ELR (cell line): ENCODE data around the gene KRTAP10-2.

Experiments used
- DNase-seq: peaks from one replicate; pipeline ENCODE4 v3.0.0-alpha.2; 2015; ENCODE audit warnings: low read depth

The KRTAP10-2 gene

GRCh38 chr21:44539991-44540666, 11.2 kb downstream of the KRTAP10-2 start, which contains the start of gene KRTAP10-1:
TSS of gene KRTAP10-1 (minus strand) at chr21:44540195. CDS start at chr21:44540150, 45 bp downstream.
- DNase-seq = no peak

GRCh38 chr21:44539046-44539445, 12.3 kb downstream of the KRTAP10-2 start:
- no peak for DNase-seq

- DNase-seq = no peak
Measured at GRCh38 chr21:44537930-44538911, 13.1 kb downstream of the KRTAP10-2 start.

GRCh38 chr21:44535963-44536362, 15.3 kb downstream of the KRTAP10-2 start:
- DNase-seq = no peak

GRCh38 chr21:44534688-44535087, 16.6 kb downstream of the KRTAP10-2 start:
- DNase-seq = no peak

- no peak for DNase-seq
Measured at GRCh38 chr21:44533891-44534627, 17.2 kb downstream of the KRTAP10-2 start.

GRCh38 chr21:44533121-44533890, 18.0 kb downstream of the KRTAP10-2 start:
- DNase-seq = no peak

GRCh38 chr21:44532712-44533111, 18.6 kb downstream of the KRTAP10-2 start:
- DNase-seq = no peak

GRCh38 chr21:44531606-44532564, 19.4 kb downstream of the KRTAP10-2 start:
- no peak for DNase-seq

GRCh38 chr21:44530903-44531605, 20.3 kb downstream of the KRTAP10-2 start:
- no peak for DNase-seq

GRCh38 chr21:44530221-44530902, 20.9 kb downstream of the KRTAP10-2 start:
- DNase-seq = no peak

GRCh38 chr21:44529503-44530125, 21.7 kb downstream of the KRTAP10-2 start:
- DNase-seq = no peak

- DNase-seq = no peak
Measured at GRCh38 chr21:44529011-44529421, 22.3 kb downstream of the KRTAP10-2 start.

GRCh38 chr21:44528634-44528995, 22.7 kb downstream of the KRTAP10-2 start:
- no peak for DNase-seq

- no peak for DNase-seq
Measured at GRCh38 chr21:44527983-44528633, 23.2 kb downstream of the KRTAP10-2 start.

- no peak for DNase-seq
Measured at GRCh38 chr21:44527156-44527982, 23.9 kb downstream of the KRTAP10-2 start.
